G401.6 (cell line): ENCODE measurements around the gene FNDC5.
A peak's percentile ranks its signal among the peaks of the same experiment; 100 is the strongest.

Source experiments
- FAIRE-seq: peaks from 2 replicates; lab custom pipeline; 2012; peaks lifted over from hg19 to GRCh38; lab: Jason Lieb, UNC

Gene FNDC5

GRCh38 chr1:32884032-32884372 lies 13.3 kb upstream of the FNDC5 start:
- no peak for FAIRE-seq

- FAIRE-seq, result no peak
Observed at GRCh38 chr1:32883338-32884031, 12.8 kb upstream of the FNDC5 start.

DNA sequence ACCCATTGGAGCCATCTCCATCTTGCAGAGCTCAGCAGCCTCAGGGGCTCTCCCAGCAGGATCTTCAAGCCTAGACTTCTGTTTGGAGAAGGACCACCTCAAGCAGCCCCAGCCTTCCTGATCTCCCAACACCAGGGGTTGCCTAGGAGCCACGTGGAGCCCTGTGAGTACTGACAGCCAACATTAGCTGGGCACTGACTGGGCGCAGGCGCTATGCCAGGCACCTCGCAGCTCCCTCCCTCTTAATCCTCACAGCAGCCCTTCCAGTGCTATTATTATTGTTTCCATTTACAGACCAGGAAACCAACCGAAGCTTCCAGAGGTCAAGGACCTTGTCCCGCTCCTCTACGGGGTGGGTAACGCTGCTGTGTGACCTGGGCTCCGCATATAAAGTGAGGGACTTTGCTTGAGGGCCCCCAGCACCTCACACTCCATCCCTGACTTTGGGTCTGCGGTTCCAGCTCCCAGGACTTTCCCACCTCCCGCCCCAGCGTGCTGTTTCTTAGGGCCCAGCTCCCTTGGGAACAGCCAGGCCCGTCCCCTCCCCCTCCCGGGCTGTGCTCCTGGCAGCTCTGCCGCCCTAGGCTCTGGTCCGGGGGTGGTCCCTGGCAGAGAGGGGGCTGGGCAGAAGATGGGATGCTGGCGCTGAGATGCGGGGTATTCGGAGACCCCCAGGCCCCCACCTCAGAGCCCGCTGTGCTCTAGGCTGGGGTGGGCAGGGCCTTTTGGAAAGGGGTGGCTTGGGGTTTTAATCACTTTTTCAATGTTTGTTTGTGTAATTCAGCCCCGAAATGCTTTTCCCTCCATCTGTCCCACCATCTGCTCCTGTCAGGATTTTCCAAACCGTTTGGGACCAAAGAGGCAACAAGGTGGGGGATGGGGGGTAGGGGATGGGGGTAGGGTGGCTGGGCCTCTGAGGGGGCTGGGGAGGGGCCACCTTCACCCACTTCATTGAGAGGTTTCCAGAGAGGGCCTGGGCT lies 11.4 kb upstream of the FNDC5 start:
- FAIRE-seq, result no peak

GRCh38 chr1:32881291-32881690 lies 10.6 kb upstream of the FNDC5 start:
- FAIRE-seq, result no peak

GRCh38 chr1:32878637-32879041 lies 7.9 kb upstream of the FNDC5 start:
- FAIRE-seq, result no peak

DNA sequence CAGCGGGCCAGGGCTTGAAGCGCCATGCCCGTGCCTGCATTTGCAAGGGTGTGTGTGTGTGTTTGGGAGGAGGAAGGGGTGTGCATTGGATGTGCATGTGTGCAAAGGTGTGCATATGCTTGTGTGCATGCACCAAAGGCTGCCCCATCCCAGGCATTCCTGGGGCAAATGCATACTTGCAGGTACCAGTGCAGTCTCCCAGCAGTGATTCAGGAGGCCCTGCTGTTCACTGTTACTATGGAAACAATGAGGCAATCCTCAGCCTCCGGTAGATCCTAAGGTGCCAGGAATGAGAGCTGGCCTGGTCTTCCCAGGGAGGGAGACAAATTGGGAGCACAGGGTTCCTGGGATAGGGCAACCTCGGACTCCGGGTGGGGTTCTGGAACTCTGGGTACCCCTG lies 7.5 kb upstream of the FNDC5 start:
- FAIRE-seq, result no peak

DNA sequence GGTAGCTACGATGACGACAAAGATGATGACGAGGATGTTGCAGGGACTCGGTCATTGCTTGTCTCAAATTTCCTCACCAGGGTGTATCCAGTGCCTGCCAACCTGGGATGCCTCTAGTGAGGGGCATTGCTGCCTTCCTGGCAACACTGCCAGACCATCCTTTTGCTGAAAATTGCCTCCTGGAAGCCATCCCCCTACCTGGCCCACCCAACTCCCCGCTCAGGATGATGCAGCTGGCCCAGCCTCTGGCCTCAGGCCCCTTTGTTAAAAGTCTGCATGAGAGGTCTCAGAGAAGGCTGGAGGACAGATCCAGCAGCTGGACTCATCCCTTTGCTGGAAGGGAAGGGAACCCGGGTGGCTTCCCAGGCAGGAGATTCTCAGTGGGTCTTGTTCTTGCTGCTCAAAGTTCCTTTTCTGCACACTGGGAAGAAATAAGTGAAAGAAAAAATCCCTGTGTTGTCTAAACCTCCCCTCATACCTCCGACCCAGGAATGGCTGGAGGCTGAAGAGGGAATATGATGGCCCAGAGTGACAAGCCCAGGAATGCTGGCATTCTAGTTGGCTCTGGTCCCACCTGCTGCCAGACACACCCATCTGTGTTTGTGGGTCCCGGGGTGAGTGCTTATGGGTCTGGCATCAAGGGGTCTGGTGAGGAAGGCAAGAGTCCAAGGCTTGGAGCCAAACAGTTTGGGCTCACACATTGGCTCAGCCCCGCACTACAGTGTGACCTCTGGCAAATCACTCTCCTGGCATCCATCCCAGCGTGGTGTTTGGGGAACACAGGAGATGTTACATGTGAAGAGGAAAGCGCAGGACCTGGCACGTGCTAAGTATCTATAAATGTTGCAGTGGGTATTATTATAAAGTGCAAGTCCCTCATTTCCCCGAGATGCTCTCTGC lies 6.7 kb upstream of the FNDC5 start:
- FAIRE-seq, result no peak

DNA sequence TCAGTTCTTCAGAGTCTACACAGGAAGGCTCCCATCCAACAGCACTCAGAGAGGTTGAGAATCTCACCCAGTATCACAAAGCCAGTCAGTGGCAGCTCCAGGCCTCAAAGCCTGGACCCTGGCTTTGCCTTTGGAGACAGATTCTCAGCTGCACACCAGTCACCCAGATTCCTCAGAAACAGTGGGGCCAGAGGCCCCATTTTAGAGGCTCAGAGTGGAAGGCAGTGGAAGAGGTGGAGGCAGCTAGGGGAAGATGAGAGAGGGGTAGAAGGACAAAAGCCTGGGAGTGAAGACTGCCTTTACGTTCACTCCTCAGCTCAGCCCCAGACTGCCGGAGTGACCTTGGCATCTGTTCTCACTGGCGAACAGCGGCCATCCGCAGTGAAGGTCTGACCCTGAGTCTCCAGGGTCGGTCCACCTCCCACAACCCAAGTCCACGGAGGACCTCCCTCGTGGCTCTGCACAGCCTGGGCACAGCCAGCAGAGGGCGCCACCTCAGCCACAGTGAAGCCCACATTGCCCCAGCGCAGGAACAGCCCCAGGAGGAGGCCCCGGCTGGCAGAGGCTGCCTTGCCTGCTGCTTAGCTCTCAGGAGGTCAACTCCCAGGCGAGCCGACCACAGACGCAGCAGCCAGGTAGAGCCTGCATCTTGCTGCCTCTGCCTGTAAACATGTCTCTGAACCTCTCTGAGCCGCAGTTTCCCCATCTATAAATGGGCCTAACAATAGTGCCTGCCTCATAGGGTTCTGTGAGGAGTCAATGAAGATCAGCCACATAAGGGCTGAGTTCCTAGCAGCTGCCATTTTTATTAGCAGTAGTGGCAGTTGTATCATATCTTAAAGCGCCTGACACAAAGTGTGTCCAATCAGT lies 5.9 kb upstream of the FNDC5 start:
- no peak for FAIRE-seq

DNA sequence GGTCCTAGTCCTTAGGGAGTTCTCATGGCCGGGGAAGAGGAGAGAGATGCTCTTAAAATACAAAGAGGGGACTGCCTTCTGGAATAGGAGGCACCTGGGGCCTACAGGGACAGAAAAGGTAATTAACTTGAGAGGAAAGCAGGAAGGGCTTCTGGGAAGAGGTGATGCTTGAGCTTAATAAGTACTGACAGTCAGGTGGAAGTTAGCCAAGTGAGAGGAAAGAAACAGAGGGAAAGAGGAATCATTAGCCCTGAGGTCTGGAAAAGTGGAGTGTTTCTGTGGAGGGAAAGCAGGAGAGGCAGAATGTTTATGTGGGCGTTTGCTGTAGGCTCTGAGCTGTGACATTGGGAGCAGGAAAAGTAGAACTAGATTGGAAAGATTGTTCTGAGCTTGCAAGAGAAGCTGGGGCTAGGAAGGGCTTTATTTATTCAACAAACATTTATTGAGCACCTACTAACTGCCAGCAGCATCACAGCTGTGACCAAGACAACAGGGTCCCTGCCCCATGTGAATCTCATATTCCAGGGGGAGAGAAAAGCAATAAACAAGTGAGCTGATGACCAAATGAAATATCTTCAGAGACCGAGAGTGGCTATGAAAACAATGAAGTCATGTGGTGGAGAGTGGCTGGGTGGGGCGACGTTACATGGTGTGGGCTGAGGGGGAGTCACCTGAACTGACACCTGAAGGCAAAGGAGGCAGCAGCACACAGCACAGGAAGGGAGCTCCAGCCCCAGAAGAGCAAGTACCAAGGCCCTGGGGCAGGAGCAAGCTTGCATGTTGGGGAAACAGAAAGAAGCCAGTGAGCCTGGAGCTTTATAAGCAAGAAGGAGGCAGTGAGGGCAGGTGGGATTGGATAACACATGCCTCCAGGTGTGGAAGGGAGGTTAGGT lies 4.4 kb upstream of the FNDC5 start:
- FAIRE-seq, result no peak

DNA sequence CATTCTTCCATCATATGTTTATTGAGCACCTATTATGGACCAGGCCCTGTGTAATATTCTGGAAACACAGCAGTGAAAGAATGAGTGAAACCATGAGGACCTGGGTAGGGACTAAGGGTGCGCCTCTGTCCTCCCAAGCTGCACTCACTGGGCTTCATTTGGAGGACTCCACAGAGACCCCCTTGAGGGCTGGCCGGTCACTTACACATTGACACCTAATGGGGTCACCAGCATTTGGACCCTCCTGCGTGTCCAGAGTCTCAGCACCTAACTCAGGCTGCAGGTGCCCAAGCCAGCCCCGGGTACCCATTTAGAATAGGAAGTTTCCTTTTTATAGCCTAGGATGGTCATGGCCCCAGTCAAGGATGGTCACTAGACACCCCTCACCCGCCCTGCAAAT lies 2.8 kb upstream of the FNDC5 start:
- no peak for FAIRE-seq

DNA sequence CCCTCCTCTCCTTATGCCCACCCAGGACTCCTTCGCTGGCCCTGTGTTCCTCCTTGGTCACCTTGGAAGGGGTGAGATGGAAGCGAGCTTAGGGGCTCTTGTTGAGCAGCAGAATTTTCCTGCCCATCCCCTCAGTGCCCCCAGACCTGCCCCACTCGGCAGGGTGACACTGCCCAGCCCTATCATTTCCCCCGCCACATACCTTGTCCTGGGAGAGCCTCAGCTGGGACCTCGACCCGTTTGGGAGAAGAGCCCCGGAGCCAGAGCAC lies 1.4 kb upstream of the FNDC5 start:
- FAIRE-seq, result no peak

DNA sequence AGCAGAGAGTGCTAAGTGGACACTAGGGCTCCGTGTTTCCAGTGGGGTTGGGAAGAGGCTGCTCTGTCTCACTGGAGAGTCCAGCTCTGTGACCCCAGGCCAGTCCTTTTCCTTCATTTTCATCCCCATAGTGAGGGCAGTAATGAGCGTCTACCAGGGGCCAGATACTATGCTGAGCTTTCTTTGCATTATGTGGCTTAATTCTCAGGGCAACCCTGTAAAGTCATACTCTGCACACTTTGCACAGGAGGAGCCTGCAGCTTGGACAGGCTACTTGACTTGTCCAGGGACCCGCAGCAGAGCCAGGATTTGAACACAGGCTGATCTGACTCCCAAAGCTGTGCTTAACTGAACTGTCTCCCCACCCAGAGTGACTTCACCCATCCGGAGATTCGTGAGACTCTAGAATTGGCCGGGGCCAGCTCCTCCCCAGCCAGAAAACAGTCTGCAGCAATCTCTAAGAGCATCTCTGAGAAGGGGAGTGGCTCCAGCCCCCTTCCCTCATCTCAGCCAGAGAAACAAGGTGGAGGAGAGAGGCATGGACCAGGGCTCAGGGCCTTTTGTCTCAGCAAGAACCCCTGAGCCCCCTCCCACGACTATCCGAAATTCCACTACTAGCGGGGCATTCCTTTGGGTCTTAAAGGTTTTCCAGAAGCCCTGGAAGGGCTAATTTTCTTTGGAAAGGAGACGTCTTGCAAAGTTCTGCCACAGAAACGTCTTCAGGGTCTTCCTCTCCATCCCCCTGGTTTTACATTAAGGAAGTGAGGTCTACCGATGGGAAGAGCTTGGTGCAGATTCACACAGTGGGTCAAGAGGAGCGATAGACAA lies 866 bp upstream of the FNDC5 start:
- peak; percentile 55 for FAIRE-seq

DNA sequence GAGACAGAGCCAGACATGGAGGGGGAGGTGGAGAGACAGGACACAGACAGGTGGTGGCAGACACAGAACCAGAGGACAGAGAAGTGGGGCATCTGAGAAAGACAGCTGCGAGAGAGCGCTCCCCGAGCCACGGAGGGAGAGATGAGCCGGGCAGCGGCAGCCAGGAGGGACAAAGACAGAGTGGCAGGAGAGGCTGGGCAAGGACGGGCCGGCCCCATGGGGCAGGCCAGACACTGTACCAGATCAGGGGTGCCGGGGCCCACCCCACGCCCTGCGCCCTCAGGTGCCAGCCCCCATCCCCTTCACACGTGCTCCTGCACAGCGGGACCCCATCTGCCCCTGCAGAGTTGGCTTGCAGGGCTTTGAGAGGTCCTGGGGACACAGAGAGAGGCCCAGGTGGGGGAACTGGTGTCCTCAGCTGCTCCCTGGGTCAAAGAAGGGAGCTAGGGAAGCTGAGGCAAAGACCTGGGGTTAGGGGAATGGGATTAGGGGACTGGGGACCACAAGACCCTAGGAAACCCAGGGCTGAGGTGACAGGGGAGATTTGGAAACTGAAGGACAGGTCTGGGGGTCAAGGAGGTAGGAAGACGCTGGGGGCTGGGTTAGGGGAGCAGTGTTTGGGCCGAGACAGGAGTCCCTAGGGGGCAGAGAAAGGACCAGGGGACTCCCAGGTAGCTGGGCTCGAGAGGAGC lies 643 bp downstream of the FNDC5 start:
- no peak for FAIRE-seq

GRCh38 chr1:32868806-32869455 lies 1.8 kb downstream of the FNDC5 start:
- FAIRE-seq, result no peak

GRCh38 chr1:32868085-32868484 lies 2.6 kb downstream of the FNDC5 start:
- no peak for FAIRE-seq

GRCh38 chr1:32867671-32868070 lies 3.0 kb downstream of the FNDC5 start:
- no peak for FAIRE-seq

DNA sequence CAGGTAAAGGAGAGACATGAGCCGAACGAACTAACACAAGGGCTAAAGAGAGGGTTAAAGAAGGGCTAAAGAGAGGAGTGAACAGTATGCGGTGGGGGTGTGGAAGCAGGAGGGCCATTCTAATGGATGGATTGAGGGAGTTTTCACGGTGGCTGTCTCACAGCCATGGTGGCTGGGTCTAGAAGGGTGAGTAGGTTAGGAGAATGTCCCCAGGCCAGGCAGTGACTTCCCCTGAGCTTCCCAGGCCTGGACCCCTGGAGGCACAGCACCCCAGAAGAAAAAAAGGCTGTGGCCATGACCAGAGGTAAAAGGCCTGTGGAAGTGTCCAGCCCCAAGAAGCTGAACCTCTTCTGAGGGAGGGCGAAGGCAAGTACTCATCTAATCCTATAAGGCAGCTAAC lies 3.6 kb downstream of the FNDC5 start:
- no peak for FAIRE-seq

DNA sequence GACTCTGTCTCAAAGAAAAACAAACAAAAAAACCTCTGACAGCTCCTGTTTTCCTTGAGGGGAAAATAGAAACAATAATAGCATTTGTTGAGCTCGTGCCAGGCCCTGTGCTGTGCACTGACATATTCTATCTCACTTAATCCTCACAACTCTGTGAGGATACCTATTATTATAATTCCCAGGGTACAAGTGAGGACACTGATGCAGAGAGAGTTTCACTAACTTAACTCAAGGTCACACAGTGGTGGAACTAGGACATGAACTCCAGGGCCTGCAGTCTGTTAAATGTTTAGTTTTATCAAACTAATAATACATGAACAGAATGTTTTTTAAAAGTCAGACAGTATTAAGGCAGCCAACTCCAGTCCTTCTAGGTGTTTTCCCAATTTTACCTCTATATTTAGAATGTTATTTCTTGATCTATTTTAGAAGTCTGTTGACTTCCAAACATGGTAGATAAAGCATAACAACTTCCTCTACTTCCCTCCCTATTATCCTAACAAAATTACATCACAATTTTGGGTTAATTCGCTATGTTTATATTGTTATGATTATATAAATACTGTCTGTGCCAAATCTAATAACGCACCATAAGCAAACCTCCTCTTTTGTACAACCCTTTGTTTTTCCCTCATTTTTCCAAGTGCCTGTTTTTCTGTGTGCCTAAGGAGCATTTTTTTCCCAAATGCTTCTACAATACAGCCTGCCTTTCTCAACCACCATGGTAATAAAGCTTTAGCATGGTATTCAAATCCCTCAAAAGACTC lies 4.9 kb downstream of the FNDC5 start:
- peak; percentile 39 for FAIRE-seq
